VCaP (cell line): ENCODE data around the gene PRKACG.
A peak's percentile ranks its signal among the peaks of the same experiment; 100 is the strongest.

Experiments used
- H3K27ac ChIP-seq: fragments of 450-650 bp; 2 replicates; pipeline ENCODE4 v1.5.1; 2017
- TF ChIP-seq, protein P1 (sequence below): fragments of 450-650 bp; conservative IDR thresholded peaks from 2 replicates; pipeline ENCODE4 v1.5.1; 2017; ENCODE audit warnings: mild to moderate bottlenecking, moderate library complexity

Gene PRKACG

DNA sequence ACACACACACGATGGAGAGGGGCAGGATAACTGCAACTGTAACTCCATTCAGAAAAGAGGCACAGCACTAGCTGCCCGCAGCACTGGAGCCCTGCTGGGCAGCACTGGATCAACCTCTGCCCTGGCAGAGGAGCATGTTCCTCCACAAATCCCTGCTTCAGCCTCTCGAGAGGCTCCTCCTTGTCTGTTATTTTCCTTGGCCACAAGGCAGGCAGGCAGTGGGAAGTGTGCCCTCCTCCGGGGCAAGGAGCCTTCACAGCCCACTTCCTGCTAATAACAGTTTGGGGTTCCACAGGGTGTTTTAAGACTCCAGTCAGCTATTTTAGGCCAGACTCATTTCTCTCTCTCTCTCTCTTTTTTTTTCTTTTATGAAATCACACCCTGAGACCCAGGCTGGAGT, 33.5 kb upstream of the PRKACG start:
- H3K27ac ChIP-seq: no peak overlapping the region
- TF ChIP-seq, protein P1, sequence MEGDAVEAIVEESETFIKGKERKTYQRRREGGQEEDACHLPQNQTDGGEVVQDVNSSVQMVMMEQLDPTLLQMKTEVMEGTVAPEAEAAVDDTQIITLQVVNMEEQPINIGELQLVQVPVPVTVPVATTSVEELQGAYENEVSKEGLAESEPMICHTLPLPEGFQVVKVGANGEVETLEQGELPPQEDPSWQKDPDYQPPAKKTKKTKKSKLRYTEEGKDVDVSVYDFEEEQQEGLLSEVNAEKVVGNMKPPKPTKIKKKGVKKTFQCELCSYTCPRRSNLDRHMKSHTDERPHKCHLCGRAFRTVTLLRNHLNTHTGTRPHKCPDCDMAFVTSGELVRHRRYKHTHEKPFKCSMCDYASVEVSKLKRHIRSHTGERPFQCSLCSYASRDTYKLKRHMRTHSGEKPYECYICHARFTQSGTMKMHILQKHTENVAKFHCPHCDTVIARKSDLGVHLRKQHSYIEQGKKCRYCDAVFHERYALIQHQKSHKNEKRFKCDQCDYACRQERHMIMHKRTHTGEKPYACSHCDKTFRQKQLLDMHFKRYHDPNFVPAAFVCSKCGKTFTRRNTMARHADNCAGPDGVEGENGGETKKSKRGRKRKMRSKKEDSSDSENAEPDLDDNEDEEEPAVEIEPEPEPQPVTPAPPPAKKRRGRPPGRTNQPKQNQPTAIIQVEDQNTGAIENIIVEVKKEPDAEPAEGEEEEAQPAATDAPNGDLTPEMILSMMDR: no peak

DNA sequence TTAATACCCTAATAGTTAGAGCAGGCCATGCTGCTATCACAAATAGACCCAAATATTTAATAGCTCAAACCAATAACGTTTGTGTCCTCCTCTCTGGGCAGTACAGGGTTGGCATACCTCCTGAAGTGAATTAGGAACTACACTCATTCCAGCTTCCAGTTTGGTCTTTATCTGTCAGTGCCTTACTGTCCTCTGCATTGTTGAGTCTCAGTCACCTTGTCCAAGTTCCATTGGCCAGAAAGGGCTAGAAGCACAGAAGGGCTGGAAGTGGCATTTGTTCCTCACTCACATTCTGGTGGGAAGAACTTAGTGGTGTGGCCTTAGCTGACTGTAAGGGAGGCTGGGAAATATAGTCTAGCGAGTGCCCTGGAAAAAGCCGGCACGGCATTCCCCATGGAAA, 32.8 kb upstream of the PRKACG start:
- no peak overlapping the region for H3K27ac ChIP-seq
- TF ChIP-seq, protein P1: no peak

DNA sequence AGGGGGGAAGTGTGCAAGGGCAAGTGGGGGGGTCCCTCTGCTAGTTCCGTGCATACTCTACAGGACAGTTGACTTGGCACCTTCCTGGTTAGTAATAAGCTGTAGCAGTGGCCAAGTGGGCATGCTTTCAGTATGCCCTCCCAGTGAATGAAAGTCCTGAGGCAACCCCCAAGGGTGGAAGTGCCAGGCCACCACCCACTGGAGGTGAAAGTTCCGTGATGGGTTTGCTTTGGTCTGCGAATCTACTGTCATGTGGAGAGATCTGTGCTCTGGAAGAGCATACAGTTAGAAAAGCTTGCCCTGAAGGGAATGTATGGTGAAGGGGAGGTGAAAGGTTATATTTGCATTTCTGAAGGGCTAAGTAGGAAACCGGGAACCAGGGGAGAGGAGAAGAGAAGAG, 31.9 kb upstream of the PRKACG start:
- TF ChIP-seq, protein P1: no peak
- peak overlapping the region; percentile 54 for H3K27ac ChIP-seq

DNA sequence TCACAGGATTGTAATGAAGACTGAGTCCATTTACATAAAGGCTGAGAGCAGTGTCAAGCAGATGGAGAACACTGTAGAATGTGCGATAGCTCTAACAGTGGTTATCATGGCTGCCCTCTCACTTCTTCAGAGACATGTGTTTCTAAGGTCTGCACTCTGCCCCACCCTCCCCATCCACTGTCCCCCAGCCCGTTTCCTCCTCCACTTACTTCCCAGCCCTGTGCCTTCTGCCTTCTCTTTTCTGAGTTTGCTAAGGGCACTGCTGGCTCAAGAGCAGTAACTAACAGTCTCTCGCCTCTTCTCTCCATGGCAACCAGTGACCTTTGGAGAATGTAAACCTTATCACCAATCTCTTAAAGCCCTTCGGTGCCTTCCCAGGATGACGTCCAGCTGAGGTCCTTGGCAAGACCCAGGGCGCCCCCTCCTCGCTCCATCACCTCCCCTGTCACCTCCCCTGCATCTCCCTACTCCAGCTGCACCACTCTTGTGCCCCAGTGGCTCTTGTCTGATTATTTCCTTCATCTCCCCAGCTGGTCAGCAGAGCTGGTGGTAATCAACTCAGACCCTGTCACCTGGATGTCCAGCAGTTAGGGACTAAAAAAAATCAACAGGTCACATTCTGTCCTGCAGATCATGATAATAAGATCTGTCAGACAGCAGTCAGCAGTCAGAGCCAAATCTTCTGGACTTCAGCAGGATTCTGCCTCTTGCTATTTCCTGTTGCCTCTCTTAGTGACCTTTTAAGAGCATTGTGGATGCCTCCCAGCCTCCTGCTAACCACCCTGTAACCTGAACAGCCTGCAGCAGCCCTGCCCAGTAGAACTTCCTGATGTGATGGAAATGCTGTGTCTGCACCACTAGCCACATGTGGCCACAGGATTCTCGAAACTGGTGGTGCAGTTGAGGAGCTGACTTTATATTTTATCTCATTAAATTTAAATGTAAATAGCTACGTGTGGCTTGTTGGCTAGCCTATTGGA, 30.6 kb upstream of the PRKACG start:
- peak overlapping the region; percentile 54 for H3K27ac ChIP-seq
- TF ChIP-seq, protein P1: no peak

DNA sequence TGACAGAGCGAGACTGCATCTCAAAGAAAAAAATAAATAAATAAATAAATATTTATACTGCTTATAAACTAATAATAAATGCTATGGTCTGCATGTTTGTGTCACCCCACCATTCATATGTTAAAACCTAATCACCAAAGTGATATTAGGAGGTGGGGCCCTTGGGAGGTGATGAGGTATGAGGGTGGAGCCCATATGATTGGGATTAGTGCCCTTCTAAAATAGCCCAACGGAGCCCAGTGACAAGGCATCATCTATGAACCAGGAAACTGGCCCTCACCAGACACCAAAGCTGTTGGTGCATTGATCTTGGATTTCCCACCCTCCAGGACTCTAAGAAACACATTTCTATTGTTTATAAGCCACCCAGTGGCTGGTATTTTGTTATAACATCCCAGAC, 26.7 kb upstream of the PRKACG start:
- TF ChIP-seq, protein P1: no peak
- no peak overlapping the region for H3K27ac ChIP-seq

DNA sequence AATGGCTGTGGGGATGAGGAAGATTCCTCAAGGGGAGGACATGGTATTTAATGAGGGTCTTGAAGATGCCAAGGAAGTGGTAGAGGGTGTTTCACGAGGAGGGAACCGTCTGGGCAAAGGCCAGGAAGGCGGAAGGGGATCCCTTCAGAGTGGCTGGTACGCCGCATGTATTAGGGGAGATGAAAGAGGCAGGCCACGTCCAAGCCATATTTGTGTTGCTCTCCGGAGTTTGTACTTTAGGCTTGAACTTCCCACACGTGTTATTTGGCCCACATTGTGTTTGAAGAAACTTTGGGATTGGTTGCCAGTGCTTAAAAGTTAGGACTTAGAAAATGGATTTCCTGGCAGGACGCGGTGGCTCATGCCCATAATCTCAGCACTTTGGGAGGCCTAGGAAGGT, 22.9 kb upstream of the PRKACG start:
- TF ChIP-seq, protein P1: no peak
- peak overlapping the region; percentile 84; the same call in 1 of the 2 replicates for H3K27ac ChIP-seq

DNA sequence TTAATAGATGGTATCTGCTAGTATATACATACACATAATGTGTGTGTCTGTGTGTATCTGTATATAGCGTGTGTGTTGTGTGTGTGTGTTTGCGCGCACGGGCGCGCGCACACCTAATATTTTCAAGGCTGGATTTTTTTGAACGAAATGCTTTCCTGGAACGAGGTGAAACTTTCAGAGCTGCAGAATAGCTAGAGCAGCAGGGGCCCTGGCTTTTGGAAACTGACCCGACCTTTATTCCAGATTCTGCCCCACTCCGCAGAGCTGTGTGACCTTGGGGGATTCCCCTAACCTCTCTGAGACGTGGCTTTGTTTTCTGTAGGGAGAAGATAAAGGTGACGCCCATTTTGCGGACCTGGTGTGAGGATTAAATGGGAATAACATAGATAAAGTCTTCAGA, 22.4 kb upstream of the PRKACG start:
- TF ChIP-seq, protein P1: no peak
- H3K27ac ChIP-seq: peak overlapping the region; percentile 84
